Suprapubic skin (tissue), 4 donors: ENCODE measurements around the gene RAB26. TPM values are rescaled to one million over a fixed set of nuclear protein-coding genes. Genes with fewer than 3 reads are reported as not detected.

Source experiments
- DNase-seq, 2 donors: peaks; one replicate each; pipeline ENCODE4 v3.0.0-alpha.2; 2019; ENCODE audit warnings: low spot score in 2 of 2
- H3K27ac ChIP-seq: fragments of 200-600 bp; sonication (generic); one replicate; pipeline ENCODE4 v1.5.1; 2019
- H3K27me3 ChIP-seq: fragments of 200-600 bp; sonication (generic); one replicate; pipeline ENCODE4 v1.5.1; 2019
- H3K36me3 ChIP-seq: fragments of 200-600 bp; sonication (generic); one replicate; pipeline ENCODE4 v1.5.1; 2019
- H3K4me1 ChIP-seq: fragments of 200-600 bp; sonication (generic); one replicate; pipeline ENCODE4 v1.5.1; 2019
- H3K4me3 ChIP-seq: fragments of 200-600 bp; sonication (generic); one replicate; pipeline ENCODE4 v1.5.1; 2019; ENCODE audit warnings: mild to moderate bottlenecking
- H3K9me3 ChIP-seq: fragments of 200-600 bp; sonication (generic); one replicate; pipeline ENCODE4 v1.5.1; 2019
- CTCF ChIP-seq, 2 donors: fragments of 200-600 bp in 1 of 2; fragments of 450-650 bp in 1 of 2; sonication (generic) in 1 of 2; IDR thresholded peaks; one replicate each; pipeline ENCODE4 v1.5.1; 2016 to 2019; ENCODE audit warnings: antibody characterized with exemption in 2 of 2, mild to moderate bottlenecking in 1 of 2, moderate library complexity in 1 of 2
- EP300 ChIP-seq: sonication (generic); formaldehyde crosslinking; IDR thresholded peaks from one replicate; pipeline ENCODE4 v1.6.1; 2017; ENCODE audit warnings: antibody characterized with exemption
- POLR2A ChIP-seq, 2 donors: fragments of 450-650 bp; IDR thresholded peaks; one replicate each; pipeline ENCODE4 v1.6.1; 2017; ENCODE audit warnings: antibody characterized with exemption in 2 of 2, mild to moderate bottlenecking in 2 of 2, moderate library complexity in 2 of 2
- POLR2AphosphoS5 ChIP-seq, 3 donors: sonication (generic); formaldehyde crosslinking; IDR thresholded peaks; one replicate each; pipeline ENCODE4 v1.6.1; 2017; ENCODE audit warnings: antibody characterized with exemption in 3 of 3
- WGBS: methylation state at CpG from one replicate; pipeline ENCODE4 v1.1.5; 2018; 5-methylcytosine and 5-hydroxymethylcytosine counted together
- total RNA-seq, 4 donors: library from RNA; depleted of rRNA; stranded (reverse); fragments of >200 nt; gene quantifications; one replicate each; pipeline ENCODE4 v1.1.0, GENCODE V29; 2016

The RAB26 gene
- total RNA-seq, 4 donors from 2014 or later, result 0.64 to 3.0 (median 1.4) TPM

- WGBS, result 69% methylated on average over 11 of the region's 25 CpGs
Observed at GRCh38 chr16:2190659-2191445, 42.4 kb downstream of the RAB26 start.

GRCh38 chr16:2191446-2191706 lies 43.0 kb downstream of the RAB26 start:
- H3K4me3 ChIP-seq, result no peak overlapping the region
- H3K4me1 ChIP-seq, result peaks cover 37% of the 10 kb centered on the region
- H3K9me3 ChIP-seq, result no peaks in the 10 kb centered on the region
- no peak for TF ChIP-seq EP300
- no peak for TF ChIP-seq CTCF (IDR thresholded peaks at IDR 0.05)
- no peak for TF ChIP-seq POLR2A (IDR thresholded peaks at IDR 0.05)
- no peak for TF ChIP-seq POLR2AphosphoS5 (IDR thresholded peaks at IDR 0.05)
- H3K27me3 ChIP-seq, result peaks cover 26% of the 10 kb centered on the region
- no peaks in the 10 kb centered on the region for H3K36me3 ChIP-seq
- WGBS, result 77% methylated on average over 11 of the region's 11 CpGs
- no peak overlapping the region for H3K27ac ChIP-seq
- no peak for DNase-seq

More at GRCh38 chr16:2190659-2191445, 42.4 kb downstream of the RAB26 start:
- Histone ChIP-seq H3K9me3 (no peaks in the 10 kb centered on the region), H3K4me3 (no peak overlapping the region), H3K27me3 (peaks cover 22% of the 10 kb centered on the region), H3K4me1 (peaks cover 33% of the 10 kb centered on the region), H3K36me3 (no peaks in the 10 kb centered on the region), H3K27ac (no peak overlapping the region)
- TF ChIP-seq EP300 (no peak), POLR2AphosphoS5 (IDR thresholded peaks at IDR 0.05) (no peak), CTCF (IDR thresholded peaks at IDR 0.05) (no peak), POLR2A (IDR thresholded peaks at IDR 0.05) (no peak)
- no peak for DNase-seq

GRCh38 chr16:2194166-2194834 lies 45.9 kb downstream of the RAB26 start:
- H3K4me1 ChIP-seq, result peaks cover 41% of the 10 kb centered on the region

GRCh38 chr16:2194852-2195321 lies 46.5 kb downstream of the RAB26 start:
- Histone ChIP-seq H3K4me1 (peaks cover 38% of the 10 kb centered on the region), H3K27ac (no peak overlapping the region), H3K27me3 (peaks cover 38% of the 10 kb centered on the region), H3K9me3 (no peaks in the 10 kb centered on the region), H3K36me3 (no peaks in the 10 kb centered on the region), H3K4me3 (no peak overlapping the region)
- peak in 1 of 2 donors; percentile 34 for TF ChIP-seq CTCF (IDR thresholded peaks at IDR 0.05)
- no peak for TF ChIP-seq POLR2AphosphoS5 (IDR thresholded peaks at IDR 0.05)
- 13% methylated on average over 4 of the region's 10 CpGs for WGBS
- no peak for DNase-seq

More at GRCh38 chr16:2194166-2194834, 45.9 kb downstream of the RAB26 start:
- TF ChIP-seq POLR2AphosphoS5 (IDR thresholded peaks at IDR 0.05) (no peak), EP300 (no peak), POLR2A (IDR thresholded peaks at IDR 0.05) (no peak), CTCF (IDR thresholded peaks at IDR 0.05) (no peak)
- no peak overlapping the region for H3K27ac ChIP-seq
- no peak for DNase-seq
- H3K27me3 ChIP-seq, result peaks cover 38% of the 10 kb centered on the region
- WGBS, result 46% methylated on average over 8 of the region's 16 CpGs
- H3K9me3 ChIP-seq, result no peaks in the 10 kb centered on the region
- H3K36me3 ChIP-seq, result no peaks in the 10 kb centered on the region
- no peak overlapping the region for H3K4me3 ChIP-seq
